K562 (cell line): ENCODE measurements around the gene ATXN2L. TPM values are rescaled to one million over a fixed set of nuclear protein-coding genes. Genes with fewer than 3 reads are reported as not detected.

Experiments used
- CBFA2T2 ChIP-seq: fragments of 450-650 bp; conservative IDR thresholded peaks from 2 replicates; pipeline ENCODE4 v1.6.1; 2017; ENCODE audit warnings: mild to moderate bottlenecking
- CHD1 ChIP-seq: fragments of 200-600 bp; sonication (generic); IDR thresholded peaks from one replicate; pipeline ENCODE4 v1.6.1; 2012; ENCODE audit warnings: mild to moderate bottlenecking, moderate library complexity, low read length, inconsistent platforms
- FOXA3 ChIP-seq, 2 experiments: fragments of 450-650 bp in 1 of 2; sonication (generic) in 1 of 2; formaldehyde crosslinking; IDR thresholded peaks in 1 of 2; conservative IDR thresholded peaks in 1 of 2; 2 replicates each; pipeline versions ENCODE4 v1.4.0 to v1.8.0; 2020 to 2022; ENCODE audit warnings: mild to moderate bottlenecking in 2 of 2, missing genetic modification reagents in 1 of 2
- HLTF ChIP-seq: fragments of 450-650 bp; IDR thresholded peaks from 2 replicates; pipeline ENCODE4 v1.6.1; 2016
- HOXB6 ChIP-seq: fragments of 250-450 bp; sonication (Bioruptor Pico); IDR thresholded peaks from 2 replicates; pipeline ENCODE4 v1.5.1; 2022; ENCODE audit warnings: mild to moderate bottlenecking, borderline replicate concordance
- LEF1 ChIP-seq: fragments of 450-650 bp; IDR thresholded peaks from 2 replicates; pipeline ENCODE4 v1.6.1; 2016; ENCODE audit warnings: mild to moderate bottlenecking
- MAFK ChIP-seq: IDR thresholded peaks from 2 replicates; pipeline ENCODE4 v1.6.1; 2011; ENCODE audit warnings: low read length, improper control_type of control experiment
- MEIS2 ChIP-seq: fragments of 450-650 bp; IDR thresholded peaks from 2 replicates; pipeline ENCODE4 v1.6.1; 2014; ENCODE audit warnings: mild to moderate bottlenecking; ENCODE audit not compliant: partially characterized antibody
- NR2C2 ChIP-seq, 2 experiments: fragments of 200-800 bp in 1 of 2; sonication (Bioruptor generic) in 1 of 2; sonication (generic) in 1 of 2; formaldehyde crosslinking in 1 of 2; IDR thresholded peaks; 2 replicates each; pipeline versions ENCODE4 v1.6.1 to v1.8.0; 2016 to 2022; ENCODE audit warnings: mild to moderate bottlenecking in 1 of 2, missing compliant biosample characterization in 1 of 2, missing genetic modification characterization in 1 of 2, missing genetic modification reagents in 1 of 2
- NR4A1 ChIP-seq, 2 experiments: fragments of 250-450 bp in 1 of 2; fragments of 450-650 bp in 1 of 2; sonication (Bioruptor Pico) in 1 of 2; IDR thresholded peaks; 2 replicates each; pipeline versions ENCODE4 v1.4.0 to v1.6.1; 2016 to 2020; ENCODE audit warnings: mild to moderate bottlenecking in 2 of 2, missing compliant biosample characterization in 1 of 2, missing genetic modification characterization in 1 of 2, moderate library complexity in 1 of 2
- PHTF2 ChIP-seq: fragments of 250-450 bp; sonication (Bioruptor Pico); IDR thresholded peaks from 2 replicates; pipeline ENCODE4 v1.5.0; 2021; ENCODE audit warnings: mild to moderate bottlenecking
- RBM25 ChIP-seq: fragments of 200-400 bp; formaldehyde crosslinking; IDR thresholded peaks from 2 replicates; pipeline ENCODE4 v1.6.1; 2018; ENCODE audit warnings: low read length, low read depth, moderate library complexity; ENCODE audit not compliant: severe bottlenecking
- SAFB ChIP-seq: fragments of 200-400 bp; formaldehyde crosslinking; IDR thresholded peaks from 2 replicates; pipeline ENCODE4 v1.6.1; 2017; ENCODE audit warnings: low read depth, low read length, borderline replicate concordance
- SPI1 ChIP-seq: IDR thresholded peaks from 2 replicates; pipeline ENCODE4 v1.6.1; 2011; ENCODE audit warnings: low read depth, low read length, control low read depth, borderline replicate concordance
- XRCC5 ChIP-seq: fragments of 200-400 bp; formaldehyde crosslinking; IDR thresholded peaks from 2 replicates; pipeline ENCODE4 v1.6.1; 2017; ENCODE audit warnings: low read depth, mild to moderate bottlenecking, low read length
- polyA plus RNA-seq, 8 experiments: library from polyadenylated mRNA; depleted of rRNA in 4 of 8; stranded (reverse) in 5 of 8; unstranded in 3 of 8; fragments of >200 nt; fragmentation: Nextera tagmentation in 2 of 8; fragmentation: Illumina TruSeq in 1 of 8; extraction: Ambion mirVana in 2 of 8; extraction: Trizol in 1 of 8; gene quantifications; 2 replicates each; pipeline versions ENCODE4 v1.2.1 to v1.2.3, GENCODE V29; 2011 to 2014; ENCODE audit warnings: inconsistent platforms in 1 of 8, missing spikeins in 1 of 8
- total RNA-seq, 7 experiments: library from RNA; depleted of rRNA in 6 of 7; stranded (reverse); fragments of >200 nt in 6 of 7; fragmentation: Illumina TruSeq in 2 of 7; extraction: Trizol in 2 of 7; gene quantifications; 2 replicates each; pipeline versions ENCODE4 v1.2.1 to v1.2.3, GENCODE V29; 2011 to 2021; ENCODE audit warnings: low replicate concordance in 1 of 7
- TF ChIP-seq, protein P1 (sequence below): fragments of 250-450 bp; sonication (Bioruptor Pico); IDR thresholded peaks from 2 replicates; pipeline ENCODE4 v1.4.0; 2020
- TF ChIP-seq, protein P2 (sequence below): fragments of 450-650 bp; IDR thresholded peaks from 2 replicates; pipeline ENCODE4 v1.6.1; 2016; ENCODE audit warnings: low read depth
- TF ChIP-seq, protein P3 (sequence below): IDR thresholded peaks from 2 replicates; pipeline ENCODE4 v1.6.1; 2011; ENCODE audit warnings: borderline replicate concordance, low read depth, mild to moderate bottlenecking, moderate library complexity, low read length; ENCODE audit not compliant: insufficient read depth, poor library complexity, severe bottlenecking

Gene ATXN2L
- total and polyA plus RNA-seq, 9 of the 15 experiments (the other 6 are each of a cell fraction or from before 2014, with no cell fraction given), result 3.8 to 280 (median 37.2) TPM

DNA sequence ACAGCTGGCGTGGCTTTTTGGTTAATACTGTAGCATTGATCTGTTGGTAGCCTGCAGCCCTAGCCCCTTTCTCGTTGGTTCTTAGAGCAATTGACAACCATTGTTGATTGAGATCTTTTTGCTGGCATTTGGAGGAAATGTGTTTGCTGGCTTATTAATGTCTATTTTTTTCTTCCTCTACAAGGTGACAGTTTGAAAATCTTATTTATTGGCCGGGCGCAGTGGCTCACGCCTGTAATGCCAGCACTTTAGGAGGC is 1.8 kb downstream of the ATXN2L start (continued):
- TF ChIP-seq NR4A1 (CRISPR knock-in tag; IDR thresholded peaks at IDR 0.05) (no peak), NR4A1 (tag; IDR thresholded peaks at IDR 0.05) (no peak), FOXA3 (CRISPR knock-in tag; conservative IDR thresholded peaks at IDR 0.05 in 1 of 2, IDR thresholded peaks at IDR 0.05 in 1 of 2) (no peak), LEF1 (no peak), HOXB6 (CRISPR knock-in tag) (no peak), CHD1 (peak; percentile 85), MEIS2 (no peak), HLTF (no peak), NR2C2 (CRISPR knock-in tag; IDR thresholded peaks at IDR 0.05) (no peak), NR2C2 (tag; IDR thresholded peaks at IDR 0.05) (0 out of 2 replicates have a peak, but pooled peaks have one; percentile 3), SAFB (no peak), MAFK (no peak), XRCC5 (no peak), PHTF2 (no peak), RBM25 (no peak), SPI1 (no peak), CBFA2T2 (no peak)
- TF ChIP-seq, protein P1, sequence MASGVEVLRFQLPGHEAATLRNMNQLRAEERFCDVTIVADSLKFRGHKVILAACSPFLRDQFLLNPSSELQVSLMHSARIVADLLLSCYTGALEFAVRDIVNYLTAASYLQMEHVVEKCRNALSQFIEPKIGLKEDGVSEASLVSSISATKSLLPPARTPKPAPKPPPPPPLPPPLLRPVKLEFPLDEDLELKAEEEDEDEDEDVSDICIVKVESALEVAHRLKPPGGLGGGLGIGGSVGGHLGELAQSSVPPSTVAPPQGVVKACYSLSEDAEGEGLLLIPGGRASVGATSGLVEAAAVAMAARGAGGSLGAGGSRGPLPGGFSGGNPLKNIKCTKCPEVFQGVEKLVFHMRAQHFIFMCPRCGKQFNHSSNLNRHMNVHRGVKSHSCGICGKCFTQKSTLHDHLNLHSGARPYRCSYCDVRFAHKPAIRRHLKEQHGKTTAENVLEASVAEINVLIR, result no peak
- TF ChIP-seq, protein P2, sequence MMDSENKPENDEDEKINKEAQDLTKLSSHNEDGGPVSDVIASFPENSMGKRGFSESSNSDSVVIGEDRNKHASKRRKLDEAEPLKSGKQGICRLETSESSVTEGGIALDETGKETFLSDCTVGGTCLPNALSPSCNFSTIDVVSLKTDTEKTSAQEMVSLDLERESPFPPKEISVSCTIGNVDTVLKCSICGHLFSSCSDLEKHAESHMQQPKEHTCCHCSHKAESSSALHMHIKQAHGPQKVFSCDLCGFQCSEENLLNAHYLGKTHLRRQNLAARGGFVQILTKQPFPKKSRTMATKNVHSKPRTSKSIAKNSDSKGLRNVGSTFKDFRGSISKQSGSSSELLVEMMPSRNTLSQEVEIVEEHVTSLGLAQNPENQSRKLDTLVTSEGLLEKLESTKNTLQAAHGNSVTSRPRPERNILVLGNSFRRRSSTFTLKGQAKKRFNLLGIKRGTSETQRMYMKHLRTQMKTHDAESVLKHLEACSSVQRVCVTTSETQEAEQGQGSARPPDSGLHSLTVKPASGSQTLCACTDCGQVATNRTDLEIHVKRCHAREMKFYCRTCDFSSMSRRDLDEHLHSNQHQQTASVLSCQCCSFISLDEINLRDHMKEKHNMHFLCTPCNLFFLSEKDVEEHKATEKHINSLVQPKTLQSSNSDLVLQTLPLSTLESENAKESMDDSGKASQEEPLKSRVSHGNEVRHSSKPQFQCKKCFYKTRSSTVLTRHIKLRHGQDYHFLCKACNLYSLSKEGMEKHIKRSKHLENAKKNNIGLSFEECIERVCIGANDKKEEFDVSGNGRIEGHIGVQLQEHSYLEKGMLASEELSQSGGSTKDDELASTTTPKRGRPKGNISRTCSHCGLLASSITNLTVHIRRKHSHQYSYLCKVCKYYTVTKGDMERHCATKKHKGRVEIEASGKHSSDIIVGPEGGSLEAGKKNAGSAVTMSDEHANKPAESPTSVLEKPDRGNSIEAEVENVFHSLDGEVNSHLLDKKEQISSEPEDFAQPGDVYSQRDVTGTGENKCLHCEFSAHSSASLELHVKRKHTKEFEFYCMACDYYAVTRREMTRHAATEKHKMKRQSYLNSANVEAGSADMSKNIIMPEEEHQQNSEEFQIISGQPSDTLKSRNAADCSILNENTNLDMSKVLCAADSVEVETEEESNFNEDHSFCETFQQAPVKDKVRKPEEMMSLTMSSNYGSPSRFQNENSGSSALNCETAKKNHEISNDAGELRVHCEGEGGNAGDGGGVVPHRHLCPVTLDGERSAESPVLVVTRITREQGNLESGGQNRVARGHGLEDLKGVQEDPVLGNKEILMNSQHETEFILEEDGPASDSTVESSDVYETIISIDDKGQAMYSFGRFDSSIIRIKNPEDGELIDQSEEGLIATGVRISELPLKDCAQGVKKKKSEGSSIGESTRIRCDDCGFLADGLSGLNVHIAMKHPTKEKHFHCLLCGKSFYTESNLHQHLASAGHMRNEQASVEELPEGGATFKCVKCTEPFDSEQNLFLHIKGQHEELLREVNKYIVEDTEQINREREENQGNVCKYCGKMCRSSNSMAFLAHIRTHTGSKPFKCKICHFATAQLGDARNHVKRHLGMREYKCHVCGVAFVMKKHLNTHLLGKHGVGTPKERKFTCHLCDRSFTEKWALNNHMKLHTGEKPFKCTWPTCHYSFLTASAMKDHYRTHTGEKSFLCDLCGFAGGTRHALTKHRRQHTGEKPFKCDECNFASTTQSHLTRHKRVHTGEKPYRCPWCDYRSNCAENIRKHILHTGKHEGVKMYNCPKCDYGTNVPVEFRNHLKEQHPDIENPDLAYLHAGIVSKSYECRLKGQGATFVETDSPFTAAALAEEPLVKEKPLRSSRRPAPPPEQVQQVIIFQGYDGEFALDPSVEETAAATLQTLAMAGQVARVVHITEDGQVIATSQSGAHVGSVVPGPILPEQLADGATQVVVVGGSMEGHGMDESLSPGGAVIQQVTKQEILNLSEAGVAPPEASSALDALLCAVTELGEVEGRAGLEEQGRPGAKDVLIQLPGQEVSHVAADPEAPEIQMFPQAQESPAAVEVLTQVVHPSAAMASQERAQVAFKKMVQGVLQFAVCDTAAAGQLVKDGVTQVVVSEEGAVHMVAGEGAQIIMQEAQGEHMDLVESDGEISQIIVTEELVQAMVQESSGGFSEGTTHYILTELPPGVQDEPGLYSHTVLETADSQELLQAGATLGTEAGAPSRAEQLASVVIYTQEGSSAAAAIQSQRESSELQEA, result no peak
- TF ChIP-seq, protein P3, sequence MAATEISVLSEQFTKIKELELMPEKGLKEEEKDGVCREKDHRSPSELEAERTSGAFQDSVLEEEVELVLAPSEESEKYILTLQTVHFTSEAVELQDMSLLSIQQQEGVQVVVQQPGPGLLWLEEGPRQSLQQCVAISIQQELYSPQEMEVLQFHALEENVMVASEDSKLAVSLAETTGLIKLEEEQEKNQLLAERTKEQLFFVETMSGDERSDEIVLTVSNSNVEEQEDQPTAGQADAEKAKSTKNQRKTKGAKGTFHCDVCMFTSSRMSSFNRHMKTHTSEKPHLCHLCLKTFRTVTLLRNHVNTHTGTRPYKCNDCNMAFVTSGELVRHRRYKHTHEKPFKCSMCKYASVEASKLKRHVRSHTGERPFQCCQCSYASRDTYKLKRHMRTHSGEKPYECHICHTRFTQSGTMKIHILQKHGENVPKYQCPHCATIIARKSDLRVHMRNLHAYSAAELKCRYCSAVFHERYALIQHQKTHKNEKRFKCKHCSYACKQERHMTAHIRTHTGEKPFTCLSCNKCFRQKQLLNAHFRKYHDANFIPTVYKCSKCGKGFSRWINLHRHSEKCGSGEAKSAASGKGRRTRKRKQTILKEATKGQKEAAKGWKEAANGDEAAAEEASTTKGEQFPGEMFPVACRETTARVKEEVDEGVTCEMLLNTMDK, result no peak
